Left colon (tissue), 2 donors: ENCODE data around the gene LARGE1. TPM values are rescaled to one million over a fixed set of nuclear protein-coding genes. Genes with fewer than 3 reads are reported as not detected.
"Not testable (repeated sequence)": the region's sequence is repeated elsewhere in the genome, so short reads cannot be mapped to it uniquely, and the experiment has no call there.

Source experiments
- ATAC-seq: fragments of 200-7000 bp; cut with Tn5 transposase; one replicate; pipeline ENCODE4 v1.9.1; 2020; ENCODE audit warnings: mild to moderate bottlenecking, moderate library complexity
- DNase-seq, 2 donors: peaks; one replicate each; pipeline ENCODE4 v3.0.0-alpha.2; 2020
- intact Hi-C, 2 donors: fragments of 100-400 bp; cut with DNase I in 1 of 2; cut with micrococcal nuclease in 1 of 2; formaldehyde crosslinking; loops; one replicate each; pipeline versions ENCODE4 v1.11.2 to v1.14.0; 2022; cut with DNase I, micrococcal nuclease
- total RNA-seq, 2 donors: library from RNA; stranded (reverse); fragmentation: NEBNext Ultra II Directional; extraction: Animal tissue kit (Norgen Biotek cat#: 25700); gene quantifications; one replicate each; pipeline ENCODE4 v1.2.1, GENCODE V29; 2021
- donor health status: DM: no; HTN: no; CAD: no.
- donor health status: DM: yes; HTN: yes; CAD: no.

LARGE1 gene
- total RNA-seq, 2 donors from 2014 or later, result 51.6 to 69.6 TPM

DNA sequence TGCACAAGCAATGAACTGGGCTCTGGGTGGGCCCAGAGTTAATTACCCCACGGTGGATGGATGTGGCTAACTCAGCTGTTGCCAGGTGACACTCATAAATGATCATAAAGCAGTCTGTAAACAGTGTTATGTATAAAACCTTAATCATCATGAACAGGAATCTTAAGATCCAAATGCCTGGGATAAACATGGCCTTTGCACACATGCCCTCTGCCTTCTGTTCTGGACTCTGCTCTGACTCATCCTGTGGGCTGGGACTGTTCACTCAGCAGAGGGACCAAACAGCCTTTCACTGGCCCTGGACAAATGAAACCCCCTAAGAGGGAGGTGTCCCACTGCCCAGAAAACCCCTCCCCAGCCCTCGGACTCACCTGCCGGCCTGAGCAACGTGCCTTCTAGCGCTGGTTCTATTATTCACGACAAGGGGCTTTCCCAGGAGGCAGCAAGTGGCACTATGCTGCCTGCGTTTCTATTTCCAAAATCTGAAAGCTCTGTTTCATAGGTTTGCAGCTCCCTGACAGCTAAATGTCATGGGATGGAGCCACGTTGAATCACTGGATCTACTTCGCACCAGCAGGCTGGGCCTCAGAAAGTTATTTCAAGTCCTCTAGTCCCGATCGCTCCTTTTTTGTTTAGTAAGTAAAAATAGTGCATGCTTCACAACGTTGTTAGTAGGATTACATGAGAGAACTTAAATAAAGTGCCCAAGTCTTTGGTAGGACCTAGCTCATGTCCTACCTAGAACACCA lies 53.0 kb downstream of the LARGE1 start:
- ATAC-seq, result peak; percentile 92
- DNase-seq, result peak; percentile 57 to 69
- intact Hi-C loops, result no loop called here

DNA sequence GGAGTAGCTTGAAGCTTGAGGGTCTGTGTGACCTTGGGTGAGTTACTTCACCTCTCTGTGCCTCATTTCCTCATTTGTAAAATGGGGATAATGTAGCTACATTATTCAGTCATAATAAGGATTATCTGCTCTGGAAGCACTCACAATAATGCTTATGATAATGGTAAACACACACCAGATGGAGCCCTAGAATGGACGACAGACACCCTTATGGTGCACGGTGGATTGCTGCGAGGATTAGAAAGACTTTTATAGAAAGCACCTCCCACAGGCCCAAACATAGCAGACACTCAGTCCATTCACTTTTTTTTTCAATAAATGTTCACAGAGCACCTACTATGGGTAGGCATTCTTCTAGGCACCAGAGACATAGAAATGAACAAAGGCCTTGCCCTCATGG lies 53.8 kb downstream of the LARGE1 start:
- ATAC-seq (no peak), DNase-seq (no peak)
- intact Hi-C loops, result no loop called here

DNA sequence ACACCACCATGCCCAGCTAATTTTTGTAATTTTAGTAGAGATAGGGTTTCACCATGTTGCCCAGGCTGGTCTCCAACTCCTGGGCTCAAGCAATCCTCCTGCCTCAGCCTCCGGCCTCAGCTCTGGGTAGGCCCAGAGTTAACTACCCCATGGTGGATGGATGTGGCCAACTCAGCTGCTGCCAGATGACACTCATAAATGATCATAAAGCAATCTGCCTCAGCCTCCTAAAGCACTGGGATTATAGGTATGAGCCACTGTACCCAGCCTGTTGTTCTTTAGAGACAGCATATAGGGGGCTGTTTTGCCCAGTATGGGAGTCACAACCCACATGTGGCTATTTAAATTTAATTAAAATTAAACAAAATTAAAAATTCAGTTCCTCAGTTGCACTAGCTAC lies 54.3 kb downstream of the LARGE1 start:
- ATAC-seq (peak; percentile 62), DNase-seq (no peak)
- intact Hi-C loops, result no loop called here

DNA sequence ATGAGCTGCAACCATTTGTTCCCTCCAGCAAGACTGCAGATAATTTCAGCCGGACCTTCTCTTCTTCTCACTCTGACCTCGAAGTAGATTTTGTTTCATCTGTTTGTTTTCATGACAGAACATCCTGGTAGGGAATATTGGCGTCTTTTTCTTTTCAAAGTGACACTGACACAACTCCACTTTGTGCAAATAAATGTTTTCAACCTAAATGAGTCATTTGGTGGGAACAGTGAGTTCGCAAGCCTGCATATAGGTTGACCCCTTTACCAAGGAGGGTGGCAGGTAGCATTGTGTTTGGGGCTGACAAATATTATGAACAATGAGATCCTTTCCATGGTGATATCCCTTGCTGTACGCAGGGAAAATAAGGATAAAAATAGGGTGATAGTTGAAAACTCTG lies 55.0 kb downstream of the LARGE1 start:
- ATAC-seq (no peak), DNase-seq (no peak)
- intact Hi-C loops, result no loop called here

DNA sequence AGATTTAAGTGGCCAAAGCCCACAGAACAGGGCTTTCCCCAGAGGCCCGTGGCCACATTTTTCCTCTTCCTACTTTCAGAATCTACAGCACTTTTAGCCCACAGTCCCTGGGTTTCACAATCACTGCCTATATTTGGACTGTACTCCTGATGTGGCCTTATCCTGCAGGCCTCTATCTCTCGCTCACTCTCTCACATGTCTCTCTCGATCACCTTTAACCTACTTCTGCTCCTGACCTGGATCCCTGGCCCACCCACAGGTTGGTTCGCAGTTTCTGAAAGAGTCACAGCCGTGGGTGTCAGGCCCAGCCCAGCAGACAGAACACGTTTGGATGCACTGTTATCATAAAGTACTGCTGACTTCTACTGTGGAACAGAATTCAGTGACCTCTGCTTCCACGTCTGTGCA lies 55.5 kb downstream of the LARGE1 start:
- DNase-seq (no peak), ATAC-seq (no peak)
- intact Hi-C loops, result no loop called here

DNA sequence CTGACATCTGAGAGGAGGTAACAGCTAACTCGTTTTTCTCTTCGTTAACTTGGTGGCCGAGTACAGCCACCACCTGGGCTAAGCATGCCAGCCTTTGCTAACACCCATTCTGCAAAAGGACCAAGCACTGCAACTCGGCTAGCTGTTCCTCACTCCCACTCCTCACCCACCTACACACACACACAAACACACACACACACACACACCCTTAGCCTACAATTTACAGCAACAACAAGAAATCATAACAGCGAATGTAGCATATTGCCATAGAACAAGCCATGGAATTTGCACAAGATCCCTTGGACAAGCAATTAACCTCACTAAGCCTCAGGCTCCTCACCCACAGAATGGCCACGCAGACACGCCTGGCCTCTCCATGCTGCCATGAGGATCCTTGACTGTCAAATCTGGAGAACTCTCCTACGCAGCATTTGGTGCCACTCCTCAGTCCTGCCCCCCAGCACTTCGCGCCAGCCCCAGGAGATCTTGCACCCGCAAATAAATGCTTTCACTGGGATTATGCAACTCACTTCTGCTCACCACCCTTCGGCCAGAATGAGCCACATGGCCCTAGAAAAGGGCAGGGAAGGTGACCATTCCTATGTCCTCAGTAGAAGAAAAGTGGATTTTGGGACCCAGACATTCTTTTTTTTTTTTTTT lies 58.9 kb downstream of the LARGE1 start:
- DNase-seq (no peak), ATAC-seq (no peak)
- intact Hi-C loops, result no loop called here

DNA sequence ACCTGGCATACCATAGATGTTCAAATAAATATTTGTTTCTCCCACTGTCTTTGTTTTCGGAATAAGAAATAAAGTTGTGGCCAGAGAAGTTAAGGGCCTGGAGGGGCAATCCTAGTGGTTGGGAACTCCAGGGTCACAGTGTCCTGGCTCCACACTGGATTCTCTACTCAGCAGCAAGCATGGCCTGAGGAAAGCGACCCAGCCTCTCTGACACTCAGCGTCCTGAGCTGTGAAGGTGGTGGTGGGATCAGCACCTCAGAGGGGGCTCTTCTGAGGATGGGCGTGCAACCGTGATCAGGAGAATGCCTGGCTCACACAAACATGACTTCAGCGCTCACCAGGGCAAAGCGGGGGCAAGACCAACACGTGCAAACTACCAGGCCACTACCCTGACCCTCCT lies 59.9 kb downstream of the LARGE1 start:
- DNase-seq (no peak), ATAC-seq (no peak)
- intact Hi-C loops, result no loop called here

DNA sequence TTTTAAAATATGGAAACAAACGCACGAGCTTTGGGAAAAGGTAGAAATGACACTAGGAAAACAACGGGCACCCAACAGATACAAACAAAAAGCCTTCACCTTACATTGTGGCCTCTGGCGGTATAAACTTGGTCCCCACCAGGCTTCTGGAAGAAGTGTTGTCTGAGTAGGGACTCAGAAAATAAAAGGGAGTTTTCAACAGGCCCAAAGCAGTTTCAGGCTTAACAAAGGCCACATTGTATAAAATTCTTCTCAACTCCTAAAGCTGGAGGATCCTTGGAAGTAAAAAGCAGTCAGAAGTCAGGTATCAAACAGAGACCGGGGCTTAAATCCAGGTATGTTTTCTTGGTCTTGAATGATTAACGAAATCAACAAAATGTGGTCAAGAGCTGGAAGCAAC lies 61.0 kb downstream of the LARGE1 start:
- no peak for ATAC-seq
- DNase-seq, result no peak
- intact Hi-C loops, result no loop called here

DNA sequence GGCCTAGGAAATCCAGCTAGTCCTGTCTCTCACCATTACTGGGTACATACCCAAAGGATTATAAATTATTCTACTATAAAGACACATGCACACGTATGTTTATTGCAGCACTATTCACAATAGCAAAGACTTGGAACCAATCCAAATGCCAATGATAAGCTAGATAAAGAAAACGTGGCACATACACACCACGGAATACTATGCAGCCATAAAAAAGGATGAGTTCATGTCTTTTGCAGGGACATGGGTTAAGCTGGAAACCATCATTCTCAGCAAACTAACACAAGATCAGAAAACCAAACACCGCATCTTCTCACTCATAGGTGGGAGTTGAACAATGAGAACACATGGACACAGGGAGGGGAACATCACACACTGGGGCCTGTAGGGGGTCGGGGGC lies 61.6 kb downstream of the LARGE1 start:
- ATAC-seq, DNase-seq, intact Hi-C loops: not testable (repeated sequence)

DNA sequence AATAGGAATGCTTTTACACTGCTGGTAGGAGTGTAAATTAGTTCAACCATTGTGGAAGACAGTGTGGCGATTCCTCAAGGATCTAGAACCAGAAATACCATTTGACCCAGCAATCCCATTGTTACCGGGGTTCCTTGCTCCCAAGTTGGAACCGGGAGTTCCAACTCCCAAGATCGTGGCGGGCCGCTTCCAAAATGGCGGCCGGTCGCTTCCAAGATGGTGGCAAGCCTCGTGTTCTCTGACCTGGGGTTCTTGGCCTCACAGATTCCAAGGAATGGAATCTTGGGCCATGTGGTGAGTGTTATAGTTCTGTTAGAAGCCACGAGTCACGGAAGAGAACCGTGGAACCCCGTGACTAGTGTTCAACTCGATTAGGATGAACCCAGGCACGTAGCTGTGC lies 62.5 kb downstream of the LARGE1 start:
- ATAC-seq, intact Hi-C loops, DNase-seq: not testable (repeated sequence)

DNA sequence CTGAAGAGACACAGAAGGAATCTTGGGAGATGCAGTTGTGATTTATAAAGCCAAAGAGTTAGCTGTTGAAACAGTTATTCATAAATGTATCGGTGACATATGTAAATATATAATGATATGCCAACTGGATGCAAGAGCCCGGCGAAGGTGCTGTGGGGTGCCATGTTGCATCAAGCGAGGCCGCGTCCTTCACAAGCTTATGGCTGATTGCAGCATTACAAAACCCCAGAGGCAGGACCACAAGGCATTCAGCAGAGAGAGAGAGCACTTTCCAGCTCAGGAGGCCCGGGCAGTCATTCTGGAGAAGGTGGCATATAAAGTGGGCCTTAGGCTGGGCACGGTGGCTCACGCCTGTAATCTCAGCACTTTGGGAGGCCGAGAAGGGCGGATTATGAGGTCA lies 65.6 kb downstream of the LARGE1 start:
- DNase-seq, result no peak
- intact Hi-C loops, result no loop called here
- no peak for ATAC-seq

DNA sequence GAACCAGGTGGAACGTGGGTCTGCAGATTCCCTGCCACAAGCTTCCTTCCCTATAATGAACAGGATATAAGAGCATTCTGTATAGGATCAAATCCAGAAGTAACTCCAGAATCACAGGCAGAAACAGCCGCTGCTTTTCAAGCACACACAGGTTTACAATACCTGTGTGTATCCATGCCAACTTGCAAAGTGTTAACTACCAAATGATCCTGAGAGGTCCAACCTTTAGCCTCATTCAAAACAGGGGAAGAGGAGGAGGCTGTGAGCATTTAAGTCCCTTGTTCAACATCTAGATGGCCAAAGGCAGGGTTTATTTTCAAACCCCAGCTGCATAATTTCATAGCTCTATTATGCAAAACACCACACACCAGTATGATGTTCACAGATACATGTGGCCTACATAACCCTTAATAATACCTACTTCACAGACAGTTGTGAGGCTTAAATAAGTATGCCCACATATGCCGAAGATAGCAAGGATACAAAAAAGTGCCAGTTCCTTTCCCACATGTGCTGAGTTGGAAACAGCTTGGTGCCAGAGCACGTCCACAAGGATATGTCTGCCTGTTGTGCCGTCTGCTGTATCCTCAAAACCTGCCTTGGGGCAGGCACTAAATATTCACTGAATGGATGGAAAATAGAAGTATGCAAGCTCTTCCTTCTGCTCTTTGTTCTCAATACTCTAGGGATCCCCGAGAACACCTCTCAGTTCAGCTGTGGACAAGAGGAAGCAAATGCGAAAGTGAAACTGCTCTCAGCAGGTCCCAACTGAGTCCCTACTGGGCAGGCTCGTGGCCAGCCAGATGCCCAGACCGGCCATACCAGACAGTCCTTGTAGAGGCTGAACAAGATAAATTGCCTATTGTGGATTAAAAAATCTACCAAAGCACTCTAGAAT lies 66.8 kb downstream of the LARGE1 start:
- intact Hi-C loops, result no loop called here
- DNase-seq (peak; percentile 69 to 85), ATAC-seq (peak; percentile 86)

DNA sequence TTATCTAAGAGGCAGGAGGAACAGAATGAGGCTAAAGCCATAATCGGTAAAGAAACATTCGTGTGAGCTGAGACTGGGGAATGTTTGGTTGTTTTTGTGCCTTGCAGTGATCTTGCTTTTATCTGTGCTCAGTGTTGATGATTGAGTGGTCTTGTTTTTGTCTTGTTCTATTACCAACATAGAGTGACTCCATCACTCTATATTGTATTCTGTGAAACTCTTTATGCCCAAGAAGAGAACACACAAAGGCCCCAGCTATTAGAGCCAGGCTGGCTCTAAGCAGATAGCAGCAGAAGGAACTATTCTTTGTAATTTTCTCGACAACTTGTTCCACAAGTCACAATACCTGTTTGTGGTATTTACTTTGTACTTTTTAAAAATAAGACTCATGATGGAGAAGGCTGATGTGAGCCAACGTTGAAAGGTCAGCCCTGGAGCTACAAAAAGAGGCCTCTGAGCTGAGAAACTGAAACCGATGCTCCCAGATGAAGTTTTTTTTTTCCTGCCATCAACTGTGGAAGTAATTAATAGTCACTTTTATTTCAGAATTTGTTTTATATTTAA lies 68.4 kb downstream of the LARGE1 start:
- intact Hi-C loops, result no loop called here
- peak; percentile 2 for ATAC-seq
- no peak for DNase-seq

DNA sequence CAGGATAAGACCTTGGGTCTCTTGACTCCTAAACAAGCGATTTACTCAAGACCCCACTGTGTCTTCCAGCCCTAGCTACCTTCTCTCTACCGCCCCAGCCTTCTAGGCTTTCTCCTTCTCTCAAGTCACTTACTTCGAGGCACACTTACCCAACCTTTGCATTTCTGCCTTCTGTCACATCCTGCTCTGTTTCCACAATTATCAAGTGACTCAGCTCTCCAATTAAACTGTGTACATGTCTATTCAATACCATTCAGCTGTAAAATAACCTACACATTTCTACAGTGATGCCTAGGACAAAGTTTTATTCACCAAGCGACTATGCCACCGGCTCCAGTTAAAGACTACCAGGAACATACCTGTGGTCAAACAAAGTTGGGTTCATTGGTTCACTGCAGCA lies 69.0 kb downstream of the LARGE1 start:
- intact Hi-C loops, result no loop called here
- peak; percentile 66 for ATAC-seq
- no peak for DNase-seq

DNA sequence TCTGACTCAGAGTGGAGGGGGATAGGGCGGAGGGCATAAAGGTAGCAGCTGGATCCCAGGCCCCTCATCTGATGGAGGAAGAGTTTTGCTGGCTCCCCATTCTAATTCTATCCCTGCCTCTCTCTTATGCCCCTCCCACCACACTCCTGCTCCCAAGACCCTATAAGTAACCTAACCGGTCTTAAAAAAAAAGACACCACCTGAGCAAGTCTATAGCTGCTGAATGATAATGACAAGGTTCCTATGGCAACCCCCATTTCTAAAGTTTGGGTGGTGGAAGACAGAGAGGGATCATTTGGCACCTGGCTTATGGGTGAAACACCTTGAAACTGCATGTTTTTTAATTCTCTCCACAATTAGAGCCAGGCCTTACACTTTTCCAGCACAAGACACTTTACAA lies 69.6 kb downstream of the LARGE1 start:
- intact Hi-C loops, result no loop called here
- ATAC-seq (no peak), DNase-seq (no peak)

DNA sequence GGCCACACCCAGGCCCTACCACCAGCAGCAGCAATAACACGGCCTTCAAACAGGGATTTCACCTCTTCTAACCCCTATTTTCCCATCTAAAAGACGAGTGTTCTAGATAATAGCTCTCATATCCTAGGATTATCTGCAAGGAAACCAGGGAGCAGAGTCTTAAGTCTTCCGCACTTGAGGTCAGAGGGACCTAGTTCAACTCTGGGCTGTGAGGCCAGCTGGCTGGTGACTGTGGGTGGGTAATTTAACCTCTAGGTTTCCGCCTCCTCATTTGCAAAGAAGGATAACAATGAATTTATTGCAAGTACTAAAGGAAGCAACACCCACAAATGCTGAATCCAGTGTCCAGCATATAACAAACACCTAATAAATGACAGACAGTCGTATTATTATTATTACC lies 70.1 kb downstream of the LARGE1 start:
- ATAC-seq (no peak), DNase-seq (no peak)
- intact Hi-C loops, result no loop called here

DNA sequence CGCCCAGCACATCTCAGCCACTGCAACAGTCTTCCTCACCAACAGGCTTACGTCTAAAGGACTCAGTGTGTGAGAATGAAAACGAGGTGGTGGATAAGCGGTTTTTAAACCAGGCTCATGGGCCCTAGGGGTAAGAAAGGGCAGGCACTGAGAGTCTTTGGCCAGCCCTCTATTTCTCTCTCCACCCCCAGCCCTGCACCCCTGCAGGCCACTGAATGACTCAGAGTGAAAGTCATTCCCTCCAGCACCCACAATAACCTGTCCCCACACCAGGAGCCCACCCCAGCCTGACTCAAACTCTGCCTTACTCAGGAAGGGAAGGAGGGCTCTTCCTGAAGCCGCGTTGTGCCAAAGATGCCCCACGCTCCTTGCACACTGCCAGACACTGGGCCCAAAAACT lies 72.0 kb downstream of the LARGE1 start:
- intact Hi-C loops, result no loop called here
- DNase-seq (no peak), ATAC-seq (no peak)

DNA sequence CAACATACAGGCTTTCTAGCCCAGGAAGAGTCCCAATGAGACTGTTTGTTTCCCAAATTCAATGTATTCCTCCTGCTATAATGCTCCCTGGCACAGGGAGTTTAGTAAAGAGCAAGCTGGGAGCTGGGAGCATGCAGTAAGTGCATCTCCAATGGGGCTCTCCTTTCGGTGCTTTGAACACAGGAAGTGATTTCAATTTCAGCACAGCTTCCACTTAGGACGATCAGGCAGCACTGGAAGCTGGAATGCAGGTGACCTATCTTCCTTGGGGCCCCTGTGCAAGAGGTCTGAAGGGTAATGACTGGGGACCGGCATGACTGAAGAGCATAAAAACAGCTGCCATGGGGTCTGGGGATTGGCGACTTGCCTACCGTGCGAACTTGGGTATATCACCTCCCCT lies 76.0 kb downstream of the LARGE1 start:
- no peak for DNase-seq
- intact Hi-C loops, result no loop called here
- ATAC-seq, result peak; percentile 22

DNA sequence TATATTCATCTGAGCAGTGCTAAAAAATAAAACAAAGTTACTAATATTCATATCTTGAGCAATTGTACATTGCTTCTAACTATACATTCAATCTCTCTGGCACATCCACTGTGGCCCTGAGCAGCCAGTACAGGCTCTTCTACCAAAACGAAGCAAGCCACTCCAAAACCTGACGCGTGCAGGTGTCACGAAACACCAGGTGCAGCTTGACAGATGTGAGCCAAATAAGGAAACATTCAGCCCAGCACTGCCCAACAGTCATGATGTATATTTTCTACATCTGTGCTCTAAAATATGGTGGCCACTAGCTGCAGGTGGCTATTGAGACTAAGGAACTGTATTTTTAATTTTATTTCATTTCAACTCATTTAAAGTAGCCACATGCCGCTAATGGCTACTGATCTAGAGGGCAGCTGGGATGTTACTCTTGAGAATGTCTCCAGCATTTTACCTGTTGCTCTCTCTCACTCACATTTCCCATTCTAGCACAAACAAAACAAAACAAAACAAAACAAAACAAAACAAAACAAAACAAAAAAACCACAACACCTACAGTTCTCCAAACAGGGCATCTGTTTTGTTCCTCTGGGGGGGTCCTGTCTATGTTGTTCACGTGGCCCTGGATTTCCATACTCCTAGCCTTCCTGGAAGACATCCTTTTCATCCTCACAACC lies 77.7 kb downstream of the LARGE1 start:
- no peak for DNase-seq
- no peak for ATAC-seq
- intact Hi-C loops, result no loop called here
